Measurements from ENCODE around the gene C11orf16.
A peak's percentile ranks its signal among the peaks of the same experiment; 100 is the strongest.
"Not testable (repeated sequence)": the region's sequence is repeated elsewhere in the genome, so short reads cannot be mapped to it uniquely, and the experiment has no call there.

The C11orf16 gene

DNA sequence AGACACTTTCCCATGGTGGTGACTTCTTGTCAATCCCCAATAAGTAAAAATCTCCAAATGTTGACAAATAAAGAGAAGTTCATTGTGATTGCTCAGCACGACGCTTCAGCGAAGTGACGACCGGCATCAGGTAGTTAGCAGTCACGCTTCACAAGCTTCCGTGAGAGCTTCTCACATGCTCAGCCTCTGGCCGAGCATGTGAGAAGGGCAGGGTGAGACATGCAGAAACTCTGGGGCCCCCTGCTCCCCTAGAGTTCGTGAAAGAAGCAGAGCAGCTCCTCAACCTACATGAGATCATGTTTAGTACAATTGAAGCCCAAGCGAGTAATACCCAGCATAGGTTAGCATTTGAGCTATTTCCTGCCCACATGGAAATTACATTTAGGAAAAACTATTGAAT, 4.4 kb upstream of the C11orf16 start:
- no peak for DNase-seq (ENCODE audit: low read depth)

DNA sequence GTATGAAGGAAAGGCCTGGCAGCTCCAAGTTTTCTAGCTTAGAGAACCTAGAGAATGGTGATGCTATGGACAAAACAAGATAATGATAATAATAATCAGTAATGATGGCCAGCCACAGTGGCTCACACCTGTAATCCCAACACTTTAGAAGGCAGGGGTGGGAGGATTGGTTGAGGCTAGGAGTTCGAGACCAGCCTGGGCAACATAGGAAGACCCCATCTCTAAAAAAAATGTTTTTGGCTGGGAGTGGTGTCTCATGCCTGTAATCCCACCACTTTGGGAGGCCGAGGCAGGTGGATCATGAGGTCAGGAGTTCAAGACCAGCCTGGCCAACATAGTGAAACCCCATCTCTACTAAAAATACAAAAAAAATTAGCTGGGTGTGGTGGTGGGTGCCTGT, 3.0 kb upstream of the C11orf16 start:
- not testable (repeated sequence) for DNase-seq (ENCODE audit: low read depth)

DNA sequence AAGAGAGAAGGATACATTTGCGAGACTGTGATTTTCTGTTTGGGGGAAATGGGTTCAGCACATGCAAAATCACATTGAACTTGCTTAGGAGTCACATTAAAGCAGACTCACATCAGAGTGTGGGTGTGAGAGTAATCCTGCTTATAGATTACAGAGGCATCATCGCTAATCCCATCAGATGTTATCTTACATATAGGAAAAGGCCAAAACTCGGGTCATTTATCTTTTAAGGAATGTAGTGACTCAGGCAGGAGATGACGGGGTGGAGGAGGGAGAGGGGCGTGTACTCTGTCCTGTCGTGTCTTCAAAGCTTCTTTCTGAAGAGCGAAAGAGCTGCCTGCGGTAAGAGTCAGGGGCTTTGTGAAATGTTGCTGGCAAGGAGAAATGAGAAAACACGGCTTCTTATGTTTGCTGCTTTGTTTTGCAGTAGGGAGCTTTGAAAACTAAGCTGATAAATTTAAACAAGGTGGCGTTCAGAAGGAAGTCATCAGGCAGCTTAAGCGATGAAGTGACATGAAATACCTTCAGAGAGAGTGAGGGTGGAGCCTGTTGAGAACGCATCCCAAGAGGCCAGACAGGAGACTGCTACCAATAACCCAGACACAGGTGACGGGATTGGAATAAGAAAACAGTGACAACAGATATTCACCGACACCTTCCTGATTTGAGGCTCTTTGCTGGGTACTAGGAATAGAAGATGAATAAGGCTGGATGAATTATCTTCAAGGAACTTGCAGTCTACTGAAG, 2.2 kb upstream of the C11orf16 start:
- DNase-seq (ENCODE audit: low read depth): peak; percentile 95

DNA sequence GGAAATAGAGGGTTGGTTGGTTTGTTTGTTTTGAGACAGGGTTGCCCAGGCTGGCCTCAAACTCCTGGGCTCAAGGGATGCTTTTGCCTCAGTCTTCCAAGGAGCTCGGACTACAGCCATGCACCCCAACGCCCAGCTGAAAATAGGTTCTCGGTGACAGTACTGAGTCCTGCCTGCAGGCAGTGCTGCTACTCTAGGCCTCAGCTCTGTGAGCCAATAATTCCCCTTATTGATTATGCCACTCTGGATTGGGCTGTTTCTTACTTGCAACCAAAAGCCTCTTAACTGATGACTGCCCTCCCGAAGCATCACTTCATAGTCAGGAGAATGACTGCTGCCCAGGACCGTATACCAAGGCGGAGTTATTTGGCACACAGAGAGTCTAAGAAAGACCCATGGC, 1.2 kb upstream of the C11orf16 start:
- DNase-seq (ENCODE audit: low read depth): no peak

DNA sequence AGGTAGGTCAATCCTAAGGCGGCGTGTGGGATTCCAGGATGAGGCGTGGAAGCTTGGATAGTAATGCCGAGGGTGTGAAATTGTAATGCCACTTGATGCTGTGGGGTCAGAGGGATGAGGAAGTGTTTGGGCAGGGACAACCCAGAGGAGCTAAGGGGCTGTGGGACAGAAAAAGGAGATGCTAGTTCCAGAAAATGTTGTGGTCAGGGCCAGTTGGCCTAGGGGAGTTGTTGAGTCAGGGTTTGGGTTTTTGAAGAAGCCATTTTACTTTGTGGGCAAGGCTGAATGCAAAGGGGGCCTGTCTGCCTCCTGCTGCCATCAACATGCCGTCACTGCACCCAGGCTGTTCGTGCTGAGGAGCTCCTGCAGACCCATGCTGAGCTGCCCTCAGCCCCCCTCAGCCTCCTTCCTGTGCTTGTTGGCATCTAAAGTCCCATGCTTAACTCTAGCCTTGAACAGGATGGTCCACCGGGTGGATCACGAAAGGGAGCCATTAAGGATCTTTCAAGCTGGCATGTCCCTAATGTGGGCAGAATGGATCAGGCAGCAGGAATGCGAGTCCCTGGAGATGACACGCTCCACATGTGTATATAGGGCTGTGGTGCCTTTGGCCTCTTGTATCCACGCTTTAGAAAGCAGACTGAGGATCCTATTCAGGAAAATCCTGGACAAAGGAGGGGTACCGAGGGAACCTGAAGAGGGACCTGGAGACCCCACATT, 2.1 kb downstream of the C11orf16 start:
- no peak for DNase-seq (ENCODE audit: low read depth)

DNA sequence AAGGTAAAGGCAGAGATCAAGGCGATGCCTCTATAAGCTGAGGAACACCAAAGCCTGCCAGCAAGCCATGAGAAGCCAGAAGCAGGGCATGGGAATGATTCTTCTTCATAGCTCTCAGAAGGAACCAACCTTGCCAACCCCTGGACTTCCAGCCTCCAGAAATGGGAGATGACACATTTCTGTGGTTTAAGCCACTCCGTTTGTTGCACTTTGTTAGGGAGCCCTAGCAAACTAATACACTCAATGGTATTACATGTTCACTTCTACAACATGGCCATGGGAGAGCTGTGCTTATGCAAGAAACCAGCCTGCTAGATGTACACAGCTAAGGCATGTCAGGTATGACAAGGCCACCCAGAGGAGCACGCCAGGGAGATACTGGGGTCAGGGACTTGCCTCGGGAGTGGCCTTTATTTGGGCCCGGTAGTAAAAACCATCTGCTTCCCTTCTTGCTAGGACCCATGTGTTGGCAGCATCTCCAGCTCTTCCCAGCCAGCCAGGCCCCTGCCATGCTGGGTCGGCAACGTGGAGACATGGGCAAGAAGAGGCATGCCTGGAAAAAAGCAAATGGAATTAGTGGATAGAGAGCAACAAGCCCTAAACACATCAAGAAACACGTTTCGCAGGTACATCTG, 3.6 kb downstream of the C11orf16 start:
- DNase-seq (ENCODE audit: low read depth): peak; percentile 41

DNA sequence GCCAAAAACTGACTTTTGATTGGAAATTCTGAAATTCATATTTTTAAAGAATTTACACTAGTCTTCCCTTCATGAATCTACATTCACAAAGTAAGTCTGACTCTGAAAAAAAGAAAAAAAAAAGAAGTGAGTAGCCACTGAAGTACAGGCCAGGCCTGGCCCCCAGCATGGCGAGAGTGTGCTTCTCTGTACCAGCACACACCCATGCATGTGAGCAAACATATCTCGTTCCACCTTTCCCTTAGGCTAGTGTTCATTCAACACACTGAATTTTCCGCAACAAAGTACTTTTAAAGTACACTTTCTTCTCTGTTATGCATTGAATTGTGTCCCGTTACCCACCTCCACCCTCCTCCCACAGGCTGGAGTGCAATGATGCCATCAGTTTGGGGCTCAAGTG, 4.5 kb downstream of the C11orf16 start:
- no peak for DNase-seq (ENCODE audit: low read depth)

DNA sequence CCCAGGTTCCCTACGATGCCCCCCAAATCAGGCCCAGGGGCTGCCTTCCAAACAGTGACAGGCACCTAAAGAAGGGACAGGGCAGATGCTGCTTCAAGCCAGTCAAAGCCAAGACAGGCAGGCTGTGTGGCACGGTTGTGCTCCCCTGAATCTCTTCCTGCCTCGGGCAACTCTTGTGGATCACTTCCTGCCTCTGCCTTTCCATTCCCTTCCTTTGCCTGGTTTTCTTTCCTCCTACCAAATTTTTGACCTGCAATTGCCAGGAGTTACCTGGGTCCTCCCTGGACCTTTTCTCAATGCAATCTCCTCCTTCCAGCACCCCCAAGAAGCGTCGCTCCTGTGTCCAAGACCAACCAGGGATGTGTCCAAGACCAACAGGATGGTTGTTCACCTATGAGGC, 5.5 kb downstream of the C11orf16 start:
- no peak for DNase-seq (ENCODE audit: low read depth)

DNA sequence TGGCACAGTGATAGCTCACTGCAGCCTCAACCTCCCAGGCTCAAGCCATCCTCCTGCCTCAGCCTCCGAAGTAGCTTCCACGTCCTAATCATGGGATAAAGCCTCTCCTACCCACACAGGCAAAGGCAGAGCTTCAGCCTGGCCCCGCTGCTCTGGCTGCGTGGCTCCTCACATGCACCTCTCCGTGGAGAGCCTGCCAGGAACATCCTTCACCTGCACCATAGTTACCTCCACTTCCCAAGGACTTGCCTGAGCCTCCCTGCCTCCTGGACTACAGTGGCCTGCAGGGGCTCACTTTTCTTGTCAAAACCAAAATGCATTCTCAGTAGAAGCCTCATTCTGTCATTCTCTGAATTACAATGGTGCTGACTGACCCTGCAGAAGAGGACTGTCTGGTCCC, 6.5 kb downstream of the C11orf16 start:
- DNase-seq (ENCODE audit: low read depth): no peak

DNA sequence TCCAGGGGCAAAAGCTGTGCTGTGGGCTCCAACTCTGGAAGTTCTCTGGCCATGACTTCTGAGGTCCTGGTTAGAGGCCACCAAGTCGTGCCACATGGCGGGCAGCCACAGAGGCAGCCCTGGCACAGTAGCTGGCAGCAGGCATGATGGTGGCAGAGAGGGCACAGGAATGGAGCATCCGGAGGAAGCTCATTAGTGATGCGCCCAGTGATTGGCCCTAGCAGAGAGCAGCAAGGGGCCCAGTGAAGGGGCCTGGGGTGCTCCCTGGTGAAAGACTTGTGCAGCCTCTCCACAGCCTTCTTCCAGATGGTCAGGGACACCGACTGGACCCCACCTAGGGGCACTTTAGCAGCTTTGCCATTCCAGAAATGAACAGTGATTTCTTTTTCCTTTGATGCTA, 7.0 kb downstream of the C11orf16 start:
- DNase-seq (ENCODE audit: low read depth): no peak

DNA sequence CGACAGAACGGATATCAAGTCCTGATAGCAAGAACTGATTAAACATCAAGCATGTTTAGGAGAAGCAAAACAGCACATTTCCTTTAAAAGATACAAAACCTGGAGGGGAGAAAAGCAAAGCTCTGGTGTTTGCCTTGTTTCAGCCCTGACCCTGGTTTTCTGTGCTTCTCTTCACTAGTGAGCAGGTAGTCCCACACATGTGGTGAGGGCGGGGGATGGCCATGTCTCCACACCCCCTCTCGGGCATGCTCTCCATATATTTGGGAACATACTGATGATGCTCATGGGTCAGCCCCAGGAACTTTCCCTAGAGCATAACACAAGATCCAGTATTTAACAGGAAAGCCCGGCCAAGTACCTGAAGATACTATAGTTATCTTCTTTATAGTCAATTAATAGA, 10.1 kb downstream of the C11orf16 start:
- DNase-seq (ENCODE audit: low read depth): no peak

DNA sequence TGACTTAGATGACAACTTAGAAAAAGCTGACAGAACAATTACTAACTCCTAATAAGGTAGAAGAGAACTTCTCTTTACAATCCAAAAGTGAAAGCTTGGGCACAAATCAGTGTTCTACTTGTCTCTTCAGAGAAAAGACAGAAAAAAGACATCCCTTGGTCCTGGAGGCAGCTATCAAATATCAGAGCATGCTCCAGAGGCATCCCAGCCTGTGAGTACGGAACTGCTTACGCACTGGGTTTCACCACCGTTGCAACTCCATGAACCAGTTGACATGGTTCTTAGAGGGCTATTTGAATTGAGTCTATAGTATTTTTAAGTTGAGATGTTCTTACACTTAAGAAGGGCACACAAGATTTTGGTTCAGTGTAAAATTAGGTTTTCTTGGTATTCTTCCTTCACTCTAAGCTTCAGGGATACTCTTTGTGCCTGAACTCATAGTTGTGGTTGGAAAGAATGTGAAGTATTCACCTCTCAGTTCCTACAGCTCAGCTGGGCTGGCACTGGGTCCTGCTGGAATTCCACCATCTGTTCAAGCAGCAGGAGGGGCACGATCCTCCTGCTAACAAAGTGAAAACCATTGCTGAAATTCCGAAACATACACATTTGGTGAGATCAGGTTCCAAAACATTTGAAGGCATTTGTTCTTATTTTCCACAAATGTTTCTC, 15.5 kb downstream of the C11orf16 start:
- DNase-seq (ENCODE audit: low read depth): peak; percentile 86

DNA sequence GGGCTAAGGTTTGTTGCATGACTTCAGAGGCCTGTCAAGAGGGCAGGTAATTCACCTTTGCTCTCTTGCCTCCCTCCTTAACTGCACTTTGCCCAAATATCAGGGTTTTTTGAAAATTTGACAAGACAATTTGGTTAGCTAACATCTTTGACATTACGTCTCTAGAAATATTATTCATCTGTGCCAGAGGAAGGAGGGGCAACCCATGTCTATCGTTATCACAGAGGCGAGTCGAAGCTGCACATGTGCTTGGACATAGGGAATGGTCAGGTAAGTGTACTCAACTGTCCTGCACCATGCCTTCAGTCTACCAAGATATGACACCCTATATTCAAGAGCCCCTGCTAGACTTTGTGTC, 18.1 kb downstream of the C11orf16 start:
- DNase-seq (ENCODE audit: low read depth): no peak

DNA sequence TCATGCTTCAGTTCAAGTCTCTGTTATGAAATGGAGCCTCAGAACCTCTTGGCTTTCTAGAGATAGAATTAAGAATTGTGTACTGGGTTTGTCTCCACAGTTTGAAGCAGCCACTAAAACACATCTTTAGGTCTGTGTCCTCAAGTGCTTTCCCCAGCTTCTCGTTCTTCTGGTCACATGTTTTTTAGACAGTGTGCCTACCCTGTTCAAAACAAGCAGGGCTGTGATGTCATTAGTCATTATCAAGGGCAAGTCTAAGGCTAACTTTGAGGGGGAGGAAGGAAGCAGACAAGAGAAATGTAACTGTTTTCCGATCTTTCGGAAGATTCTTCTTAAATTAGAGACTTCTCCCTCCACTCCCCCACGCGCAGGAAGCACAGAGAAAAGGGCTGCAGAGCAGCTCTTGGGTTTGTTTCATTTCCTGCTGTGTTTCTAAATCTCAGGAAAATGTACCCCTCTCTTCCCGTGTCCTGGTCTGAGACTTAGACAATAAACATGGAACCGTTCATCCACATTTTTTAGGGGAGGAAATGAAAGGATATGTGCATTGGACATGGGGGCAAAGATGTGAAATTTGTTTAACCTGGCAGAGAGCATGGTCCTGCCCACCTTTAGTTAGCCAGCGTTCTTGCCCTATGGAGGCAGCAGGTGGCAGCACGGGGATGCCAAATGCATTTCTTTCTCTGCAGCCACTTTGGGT, 18.6 kb downstream of the C11orf16 start:
- DNase-seq (ENCODE audit: low read depth): peak; percentile 79

DNA sequence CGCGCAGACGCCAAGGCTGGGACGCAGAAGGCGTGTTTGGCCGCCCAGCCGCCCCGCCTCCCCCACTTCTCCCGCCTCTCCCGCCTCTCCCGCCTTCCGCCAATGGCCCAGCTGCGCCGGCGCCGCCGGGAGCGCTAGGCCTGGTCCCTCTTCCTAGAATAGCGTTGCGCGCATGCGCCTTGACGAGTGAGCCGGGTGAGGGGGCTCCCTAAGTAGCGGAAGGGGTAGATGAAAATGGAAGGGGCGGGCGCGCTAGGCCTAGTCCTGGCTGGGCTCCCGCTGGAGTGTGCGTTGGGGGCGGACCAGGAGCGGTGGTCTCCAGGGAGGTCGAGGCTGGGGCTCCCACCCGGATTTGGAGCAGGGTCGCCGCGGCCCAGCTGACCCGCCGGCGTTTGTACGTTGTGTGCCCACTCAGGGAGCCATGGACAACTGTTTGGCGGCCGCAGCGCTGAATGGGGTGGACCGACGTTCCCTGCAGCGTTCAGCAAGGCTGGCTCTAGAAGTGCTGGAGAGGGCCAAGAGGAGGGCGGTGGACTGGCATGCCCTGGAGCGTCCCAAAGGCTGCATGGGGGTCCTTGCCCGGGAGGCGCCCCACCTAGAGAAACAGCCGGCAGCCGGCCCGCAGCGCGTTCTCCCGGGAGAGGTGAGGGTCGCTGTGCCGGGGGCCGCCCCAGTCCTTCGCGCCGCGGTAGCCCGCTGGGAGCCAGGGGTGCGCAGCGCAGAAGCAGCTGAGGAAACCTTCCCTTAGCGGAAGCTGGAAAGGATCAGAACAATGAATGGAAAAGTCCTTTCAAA, 21.5 kb downstream of the C11orf16 start, which contains the start of gene AKIP1:
Gene AKIP1, plus strand, starts transcription at position 161 of the 795 bp plus-strand sequence. Its CDS starts 261 bp downstream, at position 422.
- DNase-seq (ENCODE audit: low read depth): peak; percentile 89

DNA sequence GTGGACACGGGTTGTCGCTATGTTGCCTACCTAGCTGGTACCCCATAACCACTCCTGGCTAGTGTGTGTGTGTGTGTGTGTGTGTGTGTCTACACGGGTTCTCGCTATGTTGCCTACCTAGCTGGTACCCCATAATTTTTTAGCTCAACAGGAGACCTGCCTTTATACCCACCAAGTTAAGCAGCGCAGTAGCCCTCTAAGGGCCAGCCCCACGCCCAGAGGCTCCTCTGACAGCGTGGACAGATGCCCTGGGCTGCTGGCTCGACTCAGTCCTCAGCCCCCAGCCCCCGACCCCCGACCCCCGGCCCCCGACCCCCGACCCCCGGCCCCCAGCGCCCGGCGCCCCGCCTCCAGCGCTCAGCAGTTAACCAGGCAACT, 22.1 kb downstream of the C11orf16 start:
- no peak for DNase-seq (ENCODE audit: low read depth)

DNA sequence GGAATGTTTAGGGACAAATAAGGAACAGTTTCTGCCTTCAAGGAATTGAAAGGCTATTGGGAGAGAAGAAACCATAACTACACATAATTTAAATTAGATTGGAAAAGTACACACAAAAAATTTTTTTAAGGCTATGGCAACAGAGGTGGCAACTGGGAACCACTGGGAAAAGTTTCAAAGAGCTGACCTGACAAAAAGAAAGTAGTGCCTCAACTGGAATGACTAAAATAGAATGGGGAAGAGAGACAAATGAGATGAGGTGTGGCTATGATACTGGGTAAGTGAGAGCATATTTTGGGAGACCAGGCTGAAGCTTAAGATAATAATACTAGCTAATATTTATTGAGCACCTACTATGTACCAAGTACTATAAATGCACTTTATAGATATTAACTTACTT, 24.6 kb downstream of the C11orf16 start:
- DNase-seq (ENCODE audit: low read depth): no peak

DNA sequence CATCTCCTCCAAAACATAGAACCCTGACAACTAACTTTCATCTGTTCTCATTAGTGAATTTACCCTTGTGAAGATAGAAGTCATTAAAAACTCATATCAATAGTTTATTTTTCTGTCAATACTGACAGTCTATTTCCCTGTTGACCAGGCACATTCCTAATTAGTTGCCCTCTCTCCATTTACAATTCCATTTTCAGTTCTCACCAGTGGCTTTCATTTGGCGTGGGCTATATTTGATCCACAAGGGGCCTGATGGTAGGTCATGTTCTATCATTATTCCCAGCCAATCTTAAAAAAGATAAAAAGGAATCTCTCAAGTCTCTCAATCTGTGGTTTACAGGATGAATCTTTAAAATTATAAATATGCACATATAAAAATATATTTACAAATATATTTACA, 25.6 kb downstream of the C11orf16 start:
- DNase-seq (ENCODE audit: low read depth): no peak

DNA sequence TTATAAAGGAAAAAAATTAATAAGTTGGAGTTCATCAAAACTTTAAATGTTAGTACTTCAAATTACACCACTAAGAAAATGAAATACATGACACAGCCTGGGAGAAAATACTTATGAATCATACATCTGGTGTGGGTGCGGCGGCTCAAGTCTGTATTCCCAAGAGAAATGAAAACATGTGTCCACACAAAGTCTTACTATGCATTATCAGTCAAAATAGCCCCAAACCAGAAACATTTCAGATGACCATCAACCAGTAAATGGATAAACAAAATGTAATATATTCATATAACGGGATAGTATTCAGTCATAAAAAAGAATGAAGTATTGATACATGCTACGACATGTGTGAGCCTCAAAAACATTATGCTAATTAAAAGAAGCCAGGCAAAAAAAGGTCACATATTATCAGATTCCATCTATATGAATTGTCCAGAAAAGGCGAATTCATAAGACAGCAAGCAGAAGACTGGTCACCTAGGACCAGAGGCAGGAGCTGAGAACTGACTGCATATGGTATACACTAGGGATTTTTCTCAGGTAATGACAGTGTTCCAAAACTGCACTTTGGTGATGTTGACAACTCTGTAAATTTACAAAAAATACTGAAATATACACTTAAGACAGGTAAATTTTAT, 27.1 kb downstream of the C11orf16 start:
- DNase-seq (ENCODE audit: low read depth): peak; percentile 81

DNA sequence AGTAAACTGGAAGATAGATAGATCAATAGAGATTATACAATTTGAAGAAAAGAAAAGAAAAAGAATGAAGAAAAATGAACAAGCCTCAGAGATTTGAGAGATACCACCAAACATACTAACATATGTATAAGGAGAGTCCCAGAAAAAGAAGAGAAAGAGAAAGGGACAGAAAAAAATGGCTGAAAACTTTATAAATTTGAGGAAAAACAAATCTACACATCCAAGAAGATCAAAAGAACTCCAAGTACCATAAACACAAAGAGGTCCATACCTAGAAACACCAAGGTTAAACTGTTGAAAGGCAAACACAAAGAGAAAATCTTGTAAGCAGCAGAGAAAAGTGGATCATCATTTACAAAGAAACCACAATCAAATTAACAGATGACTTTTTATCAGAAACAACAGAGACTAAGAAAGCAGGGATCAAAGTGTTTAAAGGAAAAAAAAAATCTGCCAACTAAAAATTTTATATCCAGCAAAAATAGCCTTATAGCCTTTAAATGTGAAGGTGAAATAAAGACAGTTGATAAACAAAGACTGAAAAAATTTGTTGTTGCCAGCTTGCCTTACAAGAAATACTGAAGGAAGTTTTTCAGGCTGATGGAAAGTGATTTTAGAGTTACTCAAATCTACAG, 33.5 kb downstream of the C11orf16 start:
- DNase-seq (ENCODE audit: low read depth): no peak

All from amniotic epithelial cell (primary cell).